T-helper 1 cell (primary cell): ENCODE measurements around the gene PPARG.

Experiments used
- DNase-seq, 5 donors: peaks; one replicate each; pipeline ENCODE4 v3.0.0-alpha.2; 2012 to 2020

PPARG gene

GRCh38 chr3:12313519-12313918 is 24.6 kb downstream of the PPARG start:
- DNase-seq: no peak

GRCh38 chr3:12316253-12316652 is 27.4 kb downstream of the PPARG start:
- DNase-seq: no peak

DNA sequence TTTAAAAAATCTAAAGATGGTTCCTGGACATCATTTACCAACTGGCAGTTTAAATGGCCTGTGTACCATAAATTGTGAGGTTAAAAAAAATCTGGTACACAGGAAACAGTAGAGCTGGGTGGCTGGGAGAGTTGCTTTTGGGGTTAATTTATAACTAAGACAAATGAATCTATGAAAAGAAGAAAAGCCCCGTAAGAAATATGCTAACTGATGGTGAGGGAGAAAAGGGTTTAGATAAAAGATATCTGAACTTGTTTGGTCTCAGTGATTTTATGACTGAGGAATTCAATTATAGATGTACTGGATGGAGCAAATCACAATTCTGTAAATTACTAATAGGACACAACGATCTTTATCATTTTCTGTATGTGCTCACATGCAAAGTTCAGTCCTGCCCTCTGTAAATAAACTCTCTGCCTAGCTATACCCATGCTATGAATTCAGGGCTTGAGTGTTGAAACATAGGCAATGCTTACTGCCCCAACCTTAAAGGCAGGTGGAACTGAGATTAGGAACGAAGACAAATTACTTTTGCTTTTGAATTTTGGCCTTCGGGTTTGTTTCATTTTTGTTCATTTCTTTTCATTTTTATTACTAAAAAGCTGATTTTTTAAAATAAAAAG is 28.0 kb downstream of the PPARG start:
- DNase-seq: no peak

- DNase-seq: no peak
These were observed 29.0 kb downstream of the PPARG start for GRCh38 chr3:12317914-12318313.

DNA sequence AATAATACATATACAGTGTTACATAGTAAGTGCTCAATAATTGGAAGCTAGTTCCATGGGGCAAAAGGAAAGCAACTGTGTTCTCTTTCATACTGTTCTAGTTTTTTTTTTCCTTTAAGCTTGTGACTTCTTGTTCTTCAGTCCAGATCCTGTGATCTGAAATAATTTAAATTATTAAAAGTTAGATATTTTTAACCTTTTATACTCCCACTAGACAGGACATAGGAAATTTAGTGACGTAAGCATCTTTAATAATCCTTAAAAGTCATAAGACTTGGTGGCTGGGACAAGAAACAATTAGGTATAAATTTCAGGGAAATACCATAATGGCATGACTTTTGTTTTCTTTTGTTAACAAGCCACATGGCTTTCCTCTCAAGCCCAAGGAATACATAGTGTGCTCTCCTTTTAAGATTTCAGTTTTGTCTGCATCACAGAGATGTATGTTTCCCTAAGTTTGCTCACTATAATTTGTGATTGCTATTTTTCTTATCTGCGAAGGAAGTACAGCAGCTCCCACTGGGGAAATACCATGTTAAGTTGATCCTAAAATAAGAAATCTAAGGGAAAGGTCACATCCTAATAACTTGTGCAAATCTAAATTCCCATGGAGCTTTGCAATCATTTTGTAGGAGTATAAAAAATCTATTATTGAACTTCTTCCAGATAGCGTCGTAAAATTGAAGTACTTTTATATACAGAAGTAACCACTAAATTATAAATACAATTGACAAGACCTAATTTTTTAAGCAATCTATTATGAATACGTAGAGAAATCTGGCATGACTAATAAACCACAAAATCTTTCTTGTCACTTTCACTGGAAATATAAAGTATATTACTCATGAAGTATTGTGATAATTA is 30.1 kb downstream of the PPARG start:
- no peak for DNase-seq

GRCh38 chr3:12321015-12321414 is 32.1 kb downstream of the PPARG start:
- DNase-seq: no peak

GRCh38 chr3:12323237-12323636 is 34.4 kb downstream of the PPARG start:
- no peak for DNase-seq

GRCh38 chr3:12325586-12326515 is 37.0 kb downstream of the PPARG start:
- DNase-seq: no peak

GRCh38 chr3:12327021-12327420 is 38.2 kb downstream of the PPARG start:
- DNase-seq: no peak

DNA sequence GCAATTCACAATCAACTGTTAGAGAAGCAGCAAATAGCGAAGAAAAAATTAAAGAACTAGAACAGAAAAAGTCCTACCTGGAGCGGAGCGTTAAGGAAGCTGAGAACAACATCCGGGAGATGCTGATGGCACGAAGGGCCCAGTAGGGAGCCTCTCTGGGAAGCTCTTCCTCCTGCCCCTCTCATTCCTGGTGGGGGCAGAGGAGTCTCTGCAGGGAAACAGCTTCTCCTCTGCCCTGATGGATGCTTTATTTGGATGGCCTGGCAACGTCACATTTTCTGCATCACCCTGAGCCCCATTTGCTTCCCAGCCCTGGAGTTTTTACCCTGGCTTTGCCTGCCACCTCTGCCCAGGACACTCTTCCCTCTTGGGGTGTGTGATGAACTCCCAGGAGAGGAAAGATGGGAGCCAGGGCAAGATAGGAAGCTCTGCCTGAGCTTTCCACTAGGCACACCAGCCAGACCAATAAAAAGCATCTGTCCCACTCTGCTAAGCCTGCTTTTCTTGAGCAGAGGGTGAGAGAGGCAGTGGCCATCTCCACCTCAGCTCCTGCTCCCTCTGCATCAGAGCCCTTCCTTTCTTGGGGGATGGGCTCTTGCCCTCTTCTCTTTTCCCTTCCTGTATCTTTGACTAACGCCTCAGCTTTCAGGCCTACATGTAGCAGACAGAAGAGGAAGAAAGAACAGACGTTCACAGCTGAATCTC is 39.4 kb downstream of the PPARG start:
- DNase-seq: no peak

DNA sequence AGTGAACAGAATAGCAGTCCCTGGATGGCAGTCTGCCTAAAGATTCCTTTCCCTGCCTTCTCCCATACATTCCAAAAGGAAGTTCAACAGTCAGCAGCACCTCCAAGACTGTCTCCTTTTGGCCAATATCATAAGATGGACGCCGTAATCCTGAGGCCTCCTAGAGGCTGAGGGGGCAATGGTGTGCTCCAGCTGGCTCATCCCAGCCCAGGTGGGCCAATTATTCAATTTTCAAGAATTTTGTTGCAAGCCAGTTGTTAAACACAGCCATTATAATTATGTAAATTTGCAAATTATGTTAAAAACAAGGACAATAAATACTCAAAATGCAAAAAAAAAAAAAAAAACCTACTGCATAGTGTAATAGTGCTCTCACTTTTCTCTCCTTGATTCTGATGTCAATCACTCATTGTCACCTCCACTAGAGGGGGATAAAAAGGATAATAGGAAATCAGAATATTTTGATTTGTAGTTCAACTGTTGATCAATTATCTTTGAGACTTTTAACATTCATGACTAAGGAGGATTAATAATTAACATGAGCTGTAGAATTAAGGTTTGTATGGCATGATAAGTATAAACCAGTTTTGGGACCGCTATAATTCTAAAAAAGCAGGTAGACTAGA is 40.1 kb downstream of the PPARG start:
- no peak for DNase-seq

DNA sequence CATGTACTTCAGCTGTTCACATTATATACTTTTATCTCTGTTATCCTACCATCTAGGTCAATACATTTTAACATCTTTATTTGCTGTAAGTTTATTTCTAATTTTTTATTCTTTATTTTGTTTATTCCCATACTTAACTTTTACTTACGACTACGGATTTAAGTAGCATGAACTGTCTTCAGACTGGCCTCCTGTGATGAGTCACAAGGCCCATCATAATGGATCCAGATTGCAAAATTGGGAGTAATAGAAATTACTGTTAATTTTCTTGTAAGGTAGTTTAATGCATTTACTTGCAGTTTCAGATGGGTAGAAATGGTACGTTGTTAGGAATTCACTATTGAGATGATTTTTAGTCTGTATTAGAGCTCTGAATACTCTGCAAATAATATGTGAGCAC is 45.9 kb downstream of the PPARG start:
- no peak for DNase-seq

DNA sequence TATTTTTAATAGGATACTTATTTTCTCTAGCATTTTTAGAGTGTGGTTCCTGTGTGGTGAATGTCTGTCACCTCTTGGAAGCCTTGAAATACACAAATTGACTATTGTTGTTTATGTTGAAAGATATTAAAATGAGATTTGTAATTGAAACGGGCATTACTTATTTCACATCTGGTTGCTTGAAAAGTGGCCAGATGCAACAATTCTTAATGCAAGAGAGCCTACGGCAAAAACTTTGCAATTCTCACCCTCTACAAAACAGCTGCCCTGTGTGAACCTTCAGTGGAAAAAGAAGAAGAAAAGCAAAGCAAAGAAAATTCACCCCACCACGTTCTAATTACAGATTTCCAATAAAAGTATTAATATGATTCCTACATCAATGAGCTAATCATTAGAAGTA is 46.6 kb downstream of the PPARG start:
- DNase-seq: no peak

GRCh38 chr3:12336099-12336498 is 47.2 kb downstream of the PPARG start:
- DNase-seq: peak in 1 of 5 donors; percentile 42

- DNase-seq: no peak
These were observed 50.0 kb downstream of the PPARG start for GRCh38 chr3:12338595-12339546.

GRCh38 chr3:12339701-12340480 is 51.0 kb downstream of the PPARG start:
- DNase-seq: no peak

DNA sequence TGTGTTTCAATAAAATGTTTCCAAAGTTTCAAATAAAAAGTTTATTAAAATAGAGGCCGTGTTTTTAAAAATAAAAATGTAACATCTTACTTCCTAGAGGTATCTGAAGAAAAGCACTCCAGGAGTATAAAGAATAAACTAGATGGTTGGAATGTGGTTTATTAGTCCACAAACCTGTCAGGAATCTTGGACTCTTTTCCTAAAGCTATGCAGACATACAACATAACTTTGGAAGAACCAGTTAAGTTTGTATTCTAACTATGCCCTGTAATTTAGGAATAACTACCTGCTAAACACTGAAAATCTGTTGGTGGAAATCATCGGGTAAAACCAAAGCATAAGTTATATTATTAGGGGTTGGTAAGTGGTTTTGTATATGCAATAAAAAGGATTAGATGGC is 51.6 kb downstream of the PPARG start:
- no peak for DNase-seq

GRCh38 chr3:12342151-12342550 is 53.3 kb downstream of the PPARG start:
- no peak for DNase-seq

- no peak for DNase-seq
These were observed 54.2 kb downstream of the PPARG start for GRCh38 chr3:12343047-12343501.

DNA sequence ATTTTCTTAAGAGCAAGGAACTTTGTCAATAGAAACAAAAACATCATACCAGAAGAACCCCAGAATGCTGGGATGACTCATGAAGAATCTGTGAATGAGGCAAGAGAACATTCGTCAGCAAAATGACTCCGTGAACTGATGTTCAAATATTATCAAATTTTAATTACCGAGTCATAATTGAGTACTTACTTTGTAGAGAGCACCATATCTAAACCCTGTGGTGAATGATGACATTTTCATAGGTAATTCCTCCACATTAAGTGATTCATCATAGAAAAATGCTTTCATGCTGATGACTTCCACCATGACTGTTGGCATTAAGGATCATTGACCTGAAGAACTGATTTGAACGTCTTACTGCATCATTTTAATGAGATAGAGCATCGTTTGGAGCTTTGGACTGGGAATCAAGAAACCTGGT is 56.3 kb downstream of the PPARG start:
- DNase-seq: peak in 1 of 5 donors; percentile 18
